ENCODE measurements around the gene TGFBR3L.
A peak's percentile ranks its signal among the peaks of the same experiment; 100 is the strongest.
"Not testable (repeated sequence)": the region's sequence is repeated elsewhere in the genome, so short reads cannot be mapped to it uniquely, and the experiment has no call there.

The TGFBR3L gene

GRCh38 chr19:7887408-7888144 is 27.1 kb upstream of the TGFBR3L start:
- CTCF ChIA-PET: interaction anchor here (1.1 to 2.8 kb wide), 6 partner anchors 14 to 34 kb away, joined by 3 to 13 read pairs (median 5); partner anchors contain the start of gene MAP2K7
- no peak for DNase-seq (ENCODE audit: low read depth, low spot score)
- no peak for TF ChIP-seq CTCF (IDR thresholded peaks at IDR 0.05; ENCODE audit: insufficient read depth, low read length, missing control alignments)
- peak overlapping the region; percentile 83; the same call in 1 of the 2 replicates for H3K4me3 ChIP-seq (ENCODE audit: low read depth, low read length)
- POLR2A ChIA-PET: interaction anchor here (1.2 to 1.3 kb wide), 3 partner anchors 11 to 33 kb away, joined by 3 to 7 read pairs (median 4); partner anchors contain the start of gene MAP2K7

- CTCF ChIA-PET: interaction anchor here (1.2 to 2.3 kb wide), 4 partner anchors 9 to 35 kb away, joined by 3 to 9 read pairs (median 5); no protein-coding TSS in a partner anchor
- DNase-seq (ENCODE audit: low read depth, low spot score): no peak
- H3K4me3 ChIP-seq (ENCODE audit: low read depth, low read length): peak within 1 kb of the TSS; percentile 83
- POLR2A ChIA-PET: interaction anchor here (0.6 to 1.3 kb wide), 4 partner anchors 9 to 33 kb away, joined by 3 to 7 read pairs (median 4); partner anchors contain the start of gene MAP2K7
- no peak for TF ChIP-seq CTCF (IDR thresholded peaks at IDR 0.05; ENCODE audit: insufficient read depth, low read length, missing control alignments)
Observed at GRCh38 chr19:7888145-7888825, 26.3 kb upstream of the TGFBR3L start, which contains the start of gene LRRC8E. Gene LRRC8E, plus strand, starts transcription at chr19:7888510. Its CDS starts 7,094 bp downstream, at chr19:7895604.

- ChIA-PET CTCF (interaction anchor here (1.2 to 2.3 kb wide), 4 partner anchors 9 to 35 kb away, joined by 3 to 9 read pairs (median 5); no protein-coding TSS in a partner anchor), POLR2A (interaction anchor here (0.6 to 1.3 kb wide), 4 partner anchors 8 to 32 kb away, joined by 3 to 7 read pairs (median 4); partner anchors contain the start of gene MAP2K7)
- no peak for TF ChIP-seq CTCF (IDR thresholded peaks at IDR 0.05; ENCODE audit: insufficient read depth, low read length, missing control alignments)
- DNase-seq (ENCODE audit: low read depth, low spot score): no peak
- peak overlapping the region; percentile 83 for H3K4me3 ChIP-seq (ENCODE audit: low read depth, low read length)
Observed at GRCh38 chr19:7888826-7889217, 25.8 kb upstream of the TGFBR3L start.

- DNase-seq (ENCODE audit: low read depth, low spot score); POLR2A ChIA-PET; H3K4me3 ChIP-seq (ENCODE audit: low read depth, low read length): not testable (repeated sequence)
- CTCF ChIA-PET: interaction anchor here (2.5 to 3.3 kb wide), 2 partner anchors 10 to 24 kb away, joined by 8 to 9 read pairs; partner anchors contain the start of gene MAP2K7
Observed at GRCh38 chr19:7893362-7894101, 21.1 kb upstream of the TGFBR3L start.

- no peak for TF ChIP-seq CTCF (IDR thresholded peaks at IDR 0.05; ENCODE audit: insufficient read depth, low read length, missing control alignments)
- no peak for DNase-seq (ENCODE audit: low read depth, low spot score)
- ChIA-PET CTCF (interaction anchor here (2.5 kb wide), 1 partner anchor 26 kb away, joined by 8 read pairs; no protein-coding TSS in a partner anchor), POLR2A (no interaction called here)
- H3K4me3 ChIP-seq (ENCODE audit: low read depth, low read length): no peak overlapping the region
Observed at GRCh38 chr19:7894612-7895309, 19.9 kb upstream of the TGFBR3L start.

- H3K4me3 ChIP-seq (ENCODE audit: low read depth, low read length): no peak overlapping the region
- no peak for TF ChIP-seq CTCF (IDR thresholded peaks at IDR 0.05; ENCODE audit: insufficient read depth, low read length, missing control alignments)
- no peak for DNase-seq (ENCODE audit: low read depth, low spot score)
- CTCF ChIA-PET: no interaction called here
- POLR2A ChIA-PET: no interaction called here
Observed at GRCh38 chr19:7895565-7895964, 19.1 kb upstream of the TGFBR3L start.
